Measurements from ENCODE around the gene PHOSPHO1.

DNA sequence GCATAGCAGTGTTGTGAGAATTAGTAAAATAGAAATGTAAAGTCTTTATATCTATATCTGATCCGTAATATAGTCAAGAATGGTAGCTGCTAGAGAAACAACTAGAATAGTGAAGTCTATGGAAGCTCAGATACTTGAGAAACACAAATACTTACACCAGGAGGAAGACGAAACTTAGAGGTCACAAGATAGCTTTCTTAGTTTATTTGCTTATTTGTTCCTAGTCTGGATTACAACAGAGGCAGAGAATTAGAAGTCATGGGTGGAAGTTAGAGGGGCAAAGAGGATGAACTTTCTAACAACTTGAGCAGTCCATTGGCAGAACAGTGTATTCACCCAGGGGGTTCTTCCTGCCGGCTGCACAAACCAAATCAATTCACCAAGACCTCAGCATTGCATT lies 34.1 kb downstream of the PHOSPHO1 start:
- TF ChIP-seq, protein P1, sequence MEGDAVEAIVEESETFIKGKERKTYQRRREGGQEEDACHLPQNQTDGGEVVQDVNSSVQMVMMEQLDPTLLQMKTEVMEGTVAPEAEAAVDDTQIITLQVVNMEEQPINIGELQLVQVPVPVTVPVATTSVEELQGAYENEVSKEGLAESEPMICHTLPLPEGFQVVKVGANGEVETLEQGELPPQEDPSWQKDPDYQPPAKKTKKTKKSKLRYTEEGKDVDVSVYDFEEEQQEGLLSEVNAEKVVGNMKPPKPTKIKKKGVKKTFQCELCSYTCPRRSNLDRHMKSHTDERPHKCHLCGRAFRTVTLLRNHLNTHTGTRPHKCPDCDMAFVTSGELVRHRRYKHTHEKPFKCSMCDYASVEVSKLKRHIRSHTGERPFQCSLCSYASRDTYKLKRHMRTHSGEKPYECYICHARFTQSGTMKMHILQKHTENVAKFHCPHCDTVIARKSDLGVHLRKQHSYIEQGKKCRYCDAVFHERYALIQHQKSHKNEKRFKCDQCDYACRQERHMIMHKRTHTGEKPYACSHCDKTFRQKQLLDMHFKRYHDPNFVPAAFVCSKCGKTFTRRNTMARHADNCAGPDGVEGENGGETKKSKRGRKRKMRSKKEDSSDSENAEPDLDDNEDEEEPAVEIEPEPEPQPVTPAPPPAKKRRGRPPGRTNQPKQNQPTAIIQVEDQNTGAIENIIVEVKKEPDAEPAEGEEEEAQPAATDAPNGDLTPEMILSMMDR (IDR thresholded peaks at IDR 0.05), result no peak
- TF ChIP-seq POLR2AphosphoS5 (IDR thresholded peaks at IDR 0.05), result no peak

All from transverse colon (tissue), 4 donors.